Vagina (tissue), 2 donors: Measurements from ENCODE around the gene UNC13A.

Source experiments
- CTCF ChIP-seq, 3 experiments: fragments of 450-650 bp in 2 of 3; fragments of 200-600 bp in 1 of 3; sonication (generic) in 1 of 3; IDR thresholded peaks; one replicate each; pipeline ENCODE4 v1.5.1; 2017 to 2019; ENCODE audit warnings: antibody characterized with exemption in 3 of 3, mild to moderate bottlenecking in 2 of 3, moderate library complexity in 2 of 3
- POLR2A ChIP-seq, 2 donors: fragments of 450-650 bp; IDR thresholded peaks; one replicate each; pipeline ENCODE4 v1.6.1; 2017; ENCODE audit warnings: antibody characterized with exemption in 2 of 2, mild to moderate bottlenecking in 2 of 2, moderate library complexity in 2 of 2
- POLR2AphosphoS5 ChIP-seq, 2 donors: sonication (generic); formaldehyde crosslinking; IDR thresholded peaks; one replicate each; pipeline ENCODE4 v1.9.0; 2017; ENCODE audit warnings: antibody characterized with exemption in 2 of 2, mild to moderate bottlenecking in 2 of 2, low read depth in 1 of 2; ENCODE audit not compliant: insufficient read depth in 1 of 2

GRCh38 chr19:17556995-17557394, 131.2 kb downstream of the UNC13A start:
- no peak for TF ChIP-seq CTCF (IDR thresholded peaks at IDR 0.05)
- TF ChIP-seq POLR2A (IDR thresholded peaks at IDR 0.05), result no peak
- TF ChIP-seq POLR2AphosphoS5 (IDR thresholded peaks at IDR 0.05; ENCODE audit: insufficient read depth in 1 of 2, low read depth in 1 of 2), result no peak
